Bronchial epithelial cell (primary cell): ENCODE data around the gene HIVEP3. TPM values are rescaled to one million over a fixed set of nuclear protein-coding genes. Genes with fewer than 3 reads are reported as not detected.
A peak's percentile ranks its signal among the peaks of the same experiment; 100 is the strongest.

ENCODE experiments used
- DNase-seq: peaks from one replicate; pipeline ENCODE4 v3.0.0-alpha.2; 2010; ENCODE audit warnings: low read depth
- FAIRE-seq: peaks from 2 replicates; lab custom pipeline; 2011; peaks lifted over from hg19 to GRCh38; lab: Jason Lieb, UNC
- H3K27me3 ChIP-seq: 2 replicates; pipeline ENCODE4 v1.5.1; 2011; ENCODE audit warnings: low read length; ENCODE audit not compliant: control insufficient read depth, insufficient read depth
- H3K36me3 ChIP-seq: 2 replicates; pipeline ENCODE4 v1.5.1; 2011; ENCODE audit warnings: low read length; ENCODE audit not compliant: control insufficient read depth, insufficient read depth
- H3K4me3 ChIP-seq: 2 replicates; pipeline ENCODE4 v1.5.1; 2011; ENCODE audit warnings: mild to moderate bottlenecking, low read depth, low read length, control low read depth
- CTCF ChIP-seq: IDR thresholded peaks from 2 replicates; pipeline ENCODE4 v1.5.1; 2011; ENCODE audit warnings: mild to moderate bottlenecking, moderate library complexity, low read length, control low read depth, inconsistent platforms; ENCODE audit not compliant: insufficient read depth, severe bottlenecking
- total RNA-seq: library from RNA; depleted of rRNA; stranded (reverse); fragments of >200 nt; gene quantifications from 2 replicates; pipeline ENCODE4 v1.2.1, GENCODE V29; 2014

HIVEP3 gene
- total RNA-seq, 1 donor from 2014 or later: under 0.01 TPM

- FAIRE-seq (no peak), DNase-seq (no peak)
- no peak for TF ChIP-seq CTCF
- H3K27me3 ChIP-seq: no peaks in the 10 kb centered on the region
- no peak overlapping the region for H3K4me3 ChIP-seq
- H3K36me3 ChIP-seq: no peaks in the 10 kb centered on the region
Measured at GRCh38 chr1:41621791-41622190, 296.9 kb downstream of the HIVEP3 start.

GRCh38 chr1:41621256-41621655 lies 297.5 kb downstream of the HIVEP3 start:
- H3K36me3 ChIP-seq: no peaks in the 10 kb centered on the region
- FAIRE-seq (no peak), DNase-seq (no peak)
- no peak overlapping the region for H3K4me3 ChIP-seq
- TF ChIP-seq CTCF: no peak
- no peaks in the 10 kb centered on the region for H3K27me3 ChIP-seq

GRCh38 chr1:41620365-41621169 lies 298.2 kb downstream of the HIVEP3 start:
- TF ChIP-seq CTCF: no peak
- Histone ChIP-seq H3K4me3 (no peak overlapping the region), H3K27me3 (no peaks in the 10 kb centered on the region), H3K36me3 (no peaks in the 10 kb centered on the region)
- DNase-seq (no peak), FAIRE-seq (peak; percentile 50)

- TF ChIP-seq CTCF: no peak
- no peaks in the 10 kb centered on the region for H3K36me3 ChIP-seq
- no peak for FAIRE-seq
- no peak overlapping the region for H3K4me3 ChIP-seq
- H3K27me3 ChIP-seq: no peaks in the 10 kb centered on the region
- DNase-seq: peak; percentile 32
Measured at GRCh38 chr1:41619511-41620364, 299.0 kb downstream of the HIVEP3 start.

- no peak for DNase-seq
- Histone ChIP-seq H3K27me3 (no peaks in the 10 kb centered on the region), H3K36me3 (no peaks in the 10 kb centered on the region), H3K4me3 (no peak overlapping the region)
- FAIRE-seq: no peak
- no peak for TF ChIP-seq CTCF
Measured at GRCh38 chr1:41618871-41619270, 299.9 kb downstream of the HIVEP3 start.
